HG03039 (cell line): ENCODE measurements around the gene OR6J1.
A peak's percentile ranks its signal among the peaks of the same experiment; 100 is the strongest.
"Not testable (repeated sequence)": the region's sequence is repeated elsewhere in the genome, so short reads cannot be mapped to it uniquely, and the experiment has no call there.

Experiments used
- ATAC-seq: cut with Tn5 transposase; IDR thresholded peaks from one replicate; pipeline ENCODE4 v1.9.1; 2021; ENCODE audit warnings: mild to moderate bottlenecking, moderate library complexity; ENCODE audit not compliant: unreplicated experiment

Gene OR6J1

GRCh38 chr14:22644305-22644635 is at the start of gene OR6J1:
OR6J1 (minus strand) TSS chr14:22644352; CDS start chr14:22634811, 9,541 bp downstream.
- ATAC-seq, result no peak

GRCh38 chr14:22692194-22692593 is 48.0 kb upstream of the OR6J1 start:
- ATAC-seq, result no peak

- ATAC-seq, result no peak
Observed at GRCh38 chr14:22691171-22691570, 47.0 kb upstream of the OR6J1 start.

GRCh38 chr14:22689199-22689598 is 45.0 kb upstream of the OR6J1 start:
- ATAC-seq, result no peak

- ATAC-seq, result not testable (repeated sequence)
Observed at GRCh38 chr14:22687969-22688368, 43.8 kb upstream of the OR6J1 start.

GRCh38 chr14:22686176-22686611 is 42.0 kb upstream of the OR6J1 start:
- not testable (repeated sequence) for ATAC-seq

- no peak for ATAC-seq
Observed at GRCh38 chr14:22685467-22685866, 41.3 kb upstream of the OR6J1 start.

GRCh38 chr14:22683428-22683827 is 39.3 kb upstream of the OR6J1 start:
- ATAC-seq, result not testable (repeated sequence)

GRCh38 chr14:22678221-22678620 is 34.1 kb upstream of the OR6J1 start:
- ATAC-seq, result no peak

- not testable (repeated sequence) for ATAC-seq
Observed at GRCh38 chr14:22677551-22677950, 33.4 kb upstream of the OR6J1 start.

- no peak for ATAC-seq
Observed at GRCh38 chr14:22671622-22672021, 27.5 kb upstream of the OR6J1 start.

- ATAC-seq, result no peak
Observed at GRCh38 chr14:22668863-22669262, 24.7 kb upstream of the OR6J1 start.

- ATAC-seq, result no peak
Observed at GRCh38 chr14:22668417-22668816, 24.3 kb upstream of the OR6J1 start.

- no peak for ATAC-seq
Observed at GRCh38 chr14:22667881-22668280, 23.7 kb upstream of the OR6J1 start.

- ATAC-seq, result no peak
Observed at GRCh38 chr14:22666203-22666893, 22.2 kb upstream of the OR6J1 start.

GRCh38 chr14:22664261-22664660 is 20.1 kb upstream of the OR6J1 start:
- no peak for ATAC-seq

- no peak for ATAC-seq
Observed at GRCh38 chr14:22660654-22661053, 16.5 kb upstream of the OR6J1 start.

GRCh38 chr14:22658946-22659345 is 14.8 kb upstream of the OR6J1 start:
- no peak for ATAC-seq

GRCh38 chr14:22657861-22658260 is 13.7 kb upstream of the OR6J1 start:
- ATAC-seq, result no peak

- ATAC-seq, result no peak
Observed at GRCh38 chr14:22656945-22657731, 13.0 kb upstream of the OR6J1 start.

GRCh38 chr14:22656226-22656625 is 12.1 kb upstream of the OR6J1 start:
- ATAC-seq, result no peak

GRCh38 chr14:22653012-22653621 is 9.0 kb upstream of the OR6J1 start:
- ATAC-seq, result peak; percentile 68
